ENCODE data around the gene COL4A2.

The COL4A2 gene

DNA sequence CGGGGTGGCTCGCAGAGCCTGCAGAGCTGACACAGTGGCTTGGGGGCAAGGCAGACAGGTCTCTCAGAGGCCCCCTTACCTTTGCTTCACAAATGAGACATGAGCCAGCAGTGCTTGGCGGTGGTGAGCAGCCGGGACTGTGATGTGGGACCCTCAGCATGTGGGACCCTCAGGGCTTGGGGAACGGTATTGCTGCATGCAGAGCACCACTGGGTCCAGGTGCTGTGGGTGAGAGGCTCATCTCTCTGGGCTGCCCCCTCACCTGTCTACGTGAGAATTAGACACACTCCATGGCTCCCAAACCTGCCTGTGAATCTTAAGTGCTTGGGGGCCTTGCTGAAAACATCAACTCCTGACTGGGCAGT lies 106.6 kb downstream of the COL4A2 start:
- no peak overlapping the region for H3K4me3 Mint-ChIP-seq
- DNase-seq (ENCODE audit: low spot score in 2 of 2) (no peak), ATAC-seq (no peak)
- H3K4me1 Mint-ChIP-seq: no peaks in the 10 kb centered on the region
- no peak overlapping the region for H3K27ac Mint-ChIP-seq
- no peaks in the 10 kb centered on the region for H3K36me3 Mint-ChIP-seq
- H3K9me3 Mint-ChIP-seq: no peaks in the 10 kb centered on the region

DNA sequence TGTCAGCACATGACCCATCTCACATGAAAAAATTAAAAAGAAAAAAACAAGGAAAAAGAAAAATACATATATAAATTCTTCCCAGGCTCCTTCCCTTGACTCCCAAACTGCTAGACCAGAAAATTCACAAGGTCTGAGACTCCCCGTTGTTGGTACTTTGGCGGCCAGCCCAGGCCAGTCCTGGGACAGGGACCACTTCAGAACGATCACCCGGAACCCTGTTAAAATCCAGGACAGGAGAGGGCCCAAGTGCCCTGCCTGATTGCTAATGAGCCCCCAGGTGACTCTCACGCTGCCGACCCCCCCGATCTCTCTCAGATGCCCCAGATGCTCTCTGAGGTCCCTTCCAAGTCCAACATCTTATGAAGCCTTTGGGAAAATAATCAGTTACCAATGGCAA lies 107.2 kb downstream of the COL4A2 start:
- H3K36me3 Mint-ChIP-seq: no peaks in the 10 kb centered on the region
- no peak overlapping the region for H3K27ac Mint-ChIP-seq
- ATAC-seq (no peak), DNase-seq (ENCODE audit: low spot score in 2 of 2) (no peak)
- H3K4me1 Mint-ChIP-seq: no peaks in the 10 kb centered on the region
- H3K9me3 Mint-ChIP-seq: no peaks in the 10 kb centered on the region
- H3K4me3 Mint-ChIP-seq: no peak overlapping the region

DNA sequence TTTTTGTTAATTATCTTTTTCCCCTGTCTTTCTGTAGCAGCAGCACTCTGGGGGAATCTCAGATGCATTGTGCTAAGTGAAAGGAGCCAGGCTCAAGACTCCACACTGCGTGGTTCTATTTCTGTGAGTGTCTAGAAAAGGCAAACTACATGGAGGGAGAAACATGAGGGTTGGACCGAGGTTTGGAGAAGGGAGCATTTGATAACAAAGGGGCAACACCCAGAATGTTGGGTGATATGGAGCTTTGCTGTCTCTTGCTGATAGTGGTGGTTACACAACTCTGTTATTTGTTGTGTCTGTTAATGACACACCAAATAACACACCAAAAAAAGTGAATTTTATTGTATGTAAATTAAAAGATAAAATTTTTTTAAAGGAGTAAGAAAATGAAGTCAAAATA lies 107.8 kb downstream of the COL4A2 start:
- ATAC-seq (no peak), DNase-seq (ENCODE audit: low spot score in 2 of 2) (no peak)
- Mint-ChIP-seq H3K4me1 (no peaks in the 10 kb centered on the region), H3K4me3 (no peak overlapping the region), H3K36me3 (no peaks in the 10 kb centered on the region), H3K27ac (no peak overlapping the region), H3K9me3 (no peaks in the 10 kb centered on the region)

DNA sequence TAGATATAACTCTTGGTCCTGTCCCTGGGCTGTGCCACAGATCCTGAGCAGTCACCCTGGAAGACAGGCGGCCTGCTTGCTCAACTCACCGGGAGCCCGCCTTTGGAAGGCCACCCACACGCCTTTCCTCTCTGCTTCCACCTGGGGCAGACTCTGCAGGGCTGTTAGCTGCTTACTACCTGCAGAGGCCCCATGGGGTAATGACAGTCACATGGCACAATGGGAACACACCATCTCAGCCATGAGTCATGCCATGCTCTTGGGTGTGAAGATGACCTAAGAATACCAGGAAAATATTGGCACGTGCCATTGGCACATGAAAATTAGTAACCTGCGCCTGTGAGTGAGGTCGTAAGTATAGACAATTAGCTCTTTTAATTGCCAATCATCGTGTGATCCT lies 108.6 kb downstream of the COL4A2 start:
- ATAC-seq: peak; percentile 25
- H3K9me3 Mint-ChIP-seq: no peaks in the 10 kb centered on the region
- no peak for DNase-seq (ENCODE audit: low spot score in 2 of 2)
- no peak overlapping the region for H3K27ac Mint-ChIP-seq
- H3K36me3 Mint-ChIP-seq: no peaks in the 10 kb centered on the region
- no peaks in the 10 kb centered on the region for H3K4me1 Mint-ChIP-seq
- H3K4me3 Mint-ChIP-seq: no peak overlapping the region

DNA sequence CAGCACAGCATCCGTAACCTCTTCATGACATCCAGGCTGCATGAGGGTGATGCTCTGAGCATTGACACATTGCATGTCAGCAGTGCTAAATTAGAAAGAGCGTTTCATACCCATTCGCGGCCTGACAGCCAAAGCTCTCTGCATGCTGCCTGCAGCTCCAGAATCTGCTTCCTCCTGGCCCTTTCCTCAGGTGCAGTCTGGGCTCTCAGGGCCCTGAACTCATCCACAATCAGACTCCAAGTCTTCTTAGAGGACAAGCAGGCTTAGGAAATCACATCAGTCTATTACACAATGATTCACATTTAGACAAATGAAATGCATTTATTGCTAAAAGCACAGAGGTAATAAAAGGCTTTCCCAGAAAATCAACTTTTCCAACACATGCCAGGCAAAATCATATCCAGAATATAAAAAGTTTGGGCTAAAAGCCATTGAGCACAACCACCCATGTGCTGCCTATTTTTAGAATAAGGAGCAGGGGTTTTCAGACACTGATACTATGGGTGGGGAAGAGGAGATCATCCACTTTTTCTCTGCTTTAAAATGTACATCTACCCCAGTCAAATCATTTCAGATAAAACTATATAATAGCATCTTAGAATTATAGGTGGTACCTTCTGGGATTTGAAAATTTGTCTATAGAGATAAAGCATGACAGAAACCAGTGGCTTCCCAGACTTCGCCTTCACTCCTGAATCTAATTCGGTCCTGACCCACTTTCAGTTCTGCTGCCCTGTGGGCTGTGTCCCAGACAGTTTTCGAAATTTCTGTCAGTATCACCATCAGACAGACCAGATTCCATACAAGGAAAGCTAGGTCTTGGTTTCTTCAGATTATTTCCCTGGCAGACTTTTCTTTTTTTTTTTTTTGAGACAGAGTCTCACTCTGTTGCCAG lies 109.3 kb downstream of the COL4A2 start:
- Mint-ChIP-seq H3K4me3 (no peak overlapping the region), H3K36me3 (no peaks in the 10 kb centered on the region), H3K4me1 (no peaks in the 10 kb centered on the region), H3K9me3 (no peaks in the 10 kb centered on the region), H3K27ac (no peak overlapping the region)
- no peak for DNase-seq (ENCODE audit: low spot score in 2 of 2)
- no peak for ATAC-seq

DNA sequence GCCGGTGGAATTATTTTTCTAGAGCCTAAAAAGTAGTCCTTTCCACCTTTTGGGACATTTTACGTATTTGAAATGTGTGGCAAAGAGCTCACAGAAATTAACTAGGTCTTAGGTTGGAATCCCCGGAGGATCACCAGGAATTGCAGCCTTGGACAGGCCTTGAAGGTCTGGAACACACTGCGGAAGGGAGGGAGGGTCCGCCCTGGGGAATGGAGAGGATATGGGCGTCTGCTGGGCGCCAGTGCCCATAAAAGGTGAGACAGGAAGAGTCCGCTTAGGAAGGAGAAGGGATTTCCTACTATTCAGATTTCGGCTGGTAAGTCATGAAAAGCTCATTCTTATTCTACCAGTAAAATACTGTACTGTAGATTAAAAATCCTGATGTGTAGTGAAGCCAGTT lies 111.9 kb downstream of the COL4A2 start:
- no peak overlapping the region for H3K27ac Mint-ChIP-seq
- H3K9me3 Mint-ChIP-seq: no peaks in the 10 kb centered on the region
- DNase-seq (ENCODE audit: low spot score in 2 of 2) (no peak), ATAC-seq (no peak)
- H3K4me3 Mint-ChIP-seq: no peak overlapping the region
- H3K36me3 Mint-ChIP-seq: no peaks in the 10 kb centered on the region
- H3K4me1 Mint-ChIP-seq: peaks cover 7% of the 10 kb centered on the region

DNA sequence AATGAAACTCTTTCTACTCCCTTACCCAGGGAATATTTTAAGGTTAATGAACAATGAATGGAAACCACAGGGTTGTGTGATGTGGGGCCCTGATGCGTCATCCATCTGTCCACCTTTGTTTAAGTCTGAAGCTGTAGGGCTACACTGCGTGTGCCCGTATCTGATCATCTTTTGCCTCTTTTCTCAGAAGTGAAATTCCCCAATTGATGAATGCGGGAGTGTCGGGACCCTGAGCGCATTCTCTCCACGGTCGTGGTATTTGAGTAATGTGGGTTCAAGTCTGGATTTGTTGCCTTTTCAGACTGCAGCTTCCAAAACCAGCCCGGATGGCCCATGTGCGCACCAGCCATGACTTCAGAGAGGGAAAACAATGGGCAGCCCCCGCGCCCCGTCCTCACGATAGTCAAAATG lies 112.3 kb downstream of the COL4A2 start:
- no peaks in the 10 kb centered on the region for H3K9me3 Mint-ChIP-seq
- no peak overlapping the region for H3K4me3 Mint-ChIP-seq
- no peak overlapping the region for H3K27ac Mint-ChIP-seq
- H3K4me1 Mint-ChIP-seq: peaks cover 7% of the 10 kb centered on the region
- DNase-seq (ENCODE audit: low spot score in 2 of 2) (no peak), ATAC-seq (no peak)
- H3K36me3 Mint-ChIP-seq: no peaks in the 10 kb centered on the region

DNA sequence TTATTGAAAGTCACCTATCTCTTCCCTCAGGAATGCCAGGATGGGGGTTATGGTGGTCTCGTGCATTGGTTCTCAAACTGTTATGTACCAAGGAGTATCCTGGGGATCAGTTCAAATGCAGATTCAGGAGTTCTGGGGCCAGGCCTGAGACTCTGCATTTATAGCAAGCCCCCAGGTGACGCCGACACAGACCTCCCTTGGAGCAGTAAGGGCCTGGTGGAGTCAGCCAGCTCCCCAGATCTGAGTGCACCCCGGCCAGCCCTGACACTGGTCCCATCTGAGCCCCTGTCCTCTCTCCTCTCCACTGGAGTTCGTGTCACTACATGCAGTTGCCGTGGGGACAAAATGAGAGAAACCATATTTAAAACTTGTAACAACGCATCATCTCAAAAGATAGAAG lies 112.9 kb downstream of the COL4A2 start:
- H3K4me3 Mint-ChIP-seq: no peak overlapping the region
- no peaks in the 10 kb centered on the region for H3K36me3 Mint-ChIP-seq
- ATAC-seq (no peak), DNase-seq (ENCODE audit: low spot score in 2 of 2) (no peak)
- H3K27ac Mint-ChIP-seq: no peak overlapping the region
- peaks cover 7% of the 10 kb centered on the region for H3K4me1 Mint-ChIP-seq
- H3K9me3 Mint-ChIP-seq: no peaks in the 10 kb centered on the region

DNA sequence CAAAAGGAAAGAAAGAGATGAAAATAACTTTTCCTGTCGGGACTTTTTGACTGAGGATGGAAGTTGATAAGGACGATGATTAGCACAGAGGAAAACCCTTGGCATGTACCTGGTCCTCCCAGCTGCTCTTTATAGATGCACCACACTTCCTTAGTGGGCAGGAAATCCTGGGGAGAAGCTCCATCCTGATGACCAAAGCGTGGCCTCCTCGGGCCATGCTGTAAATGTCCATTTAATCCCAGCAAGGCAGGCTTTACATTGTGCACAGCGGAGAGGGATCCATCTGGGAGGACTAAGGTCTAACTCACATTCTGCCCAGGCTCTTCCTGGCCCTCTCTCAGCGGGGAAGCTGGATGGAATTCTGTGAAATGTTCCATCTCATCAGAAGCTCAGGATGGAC lies 113.5 kb downstream of the COL4A2 start:
- no peak for ATAC-seq
- H3K4me3 Mint-ChIP-seq: no peak overlapping the region
- H3K9me3 Mint-ChIP-seq: no peaks in the 10 kb centered on the region
- no peaks in the 10 kb centered on the region for H3K36me3 Mint-ChIP-seq
- H3K27ac Mint-ChIP-seq: no peak overlapping the region
- H3K4me1 Mint-ChIP-seq: peaks cover 7% of the 10 kb centered on the region
- DNase-seq (ENCODE audit: low spot score in 2 of 2): no peak

DNA sequence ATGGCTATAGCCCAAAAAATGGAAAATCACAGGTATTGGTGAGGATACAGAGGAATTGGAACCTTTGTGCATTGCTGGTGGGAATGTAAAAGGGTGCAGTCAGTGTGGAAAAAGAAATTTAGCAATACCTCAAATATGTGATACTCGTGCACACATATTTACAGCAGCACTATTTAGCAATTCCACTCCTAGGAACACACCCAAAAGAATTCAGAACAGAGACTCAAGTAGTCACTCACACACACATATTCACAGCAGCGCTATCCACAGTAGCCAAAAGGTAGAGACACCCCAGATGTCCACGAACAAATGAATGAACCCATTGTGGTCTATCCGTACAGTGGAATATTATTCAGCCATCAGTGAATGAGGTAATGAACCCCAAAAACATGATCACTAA lies 114.0 kb downstream of the COL4A2 start:
- no peaks in the 10 kb centered on the region for H3K9me3 Mint-ChIP-seq
- H3K4me1 Mint-ChIP-seq: peaks cover 7% of the 10 kb centered on the region
- H3K36me3 Mint-ChIP-seq: no peaks in the 10 kb centered on the region
- no peak for ATAC-seq
- no peak for DNase-seq (ENCODE audit: low spot score in 2 of 2)
- H3K27ac Mint-ChIP-seq: no peak overlapping the region
- no peak overlapping the region for H3K4me3 Mint-ChIP-seq

DNA sequence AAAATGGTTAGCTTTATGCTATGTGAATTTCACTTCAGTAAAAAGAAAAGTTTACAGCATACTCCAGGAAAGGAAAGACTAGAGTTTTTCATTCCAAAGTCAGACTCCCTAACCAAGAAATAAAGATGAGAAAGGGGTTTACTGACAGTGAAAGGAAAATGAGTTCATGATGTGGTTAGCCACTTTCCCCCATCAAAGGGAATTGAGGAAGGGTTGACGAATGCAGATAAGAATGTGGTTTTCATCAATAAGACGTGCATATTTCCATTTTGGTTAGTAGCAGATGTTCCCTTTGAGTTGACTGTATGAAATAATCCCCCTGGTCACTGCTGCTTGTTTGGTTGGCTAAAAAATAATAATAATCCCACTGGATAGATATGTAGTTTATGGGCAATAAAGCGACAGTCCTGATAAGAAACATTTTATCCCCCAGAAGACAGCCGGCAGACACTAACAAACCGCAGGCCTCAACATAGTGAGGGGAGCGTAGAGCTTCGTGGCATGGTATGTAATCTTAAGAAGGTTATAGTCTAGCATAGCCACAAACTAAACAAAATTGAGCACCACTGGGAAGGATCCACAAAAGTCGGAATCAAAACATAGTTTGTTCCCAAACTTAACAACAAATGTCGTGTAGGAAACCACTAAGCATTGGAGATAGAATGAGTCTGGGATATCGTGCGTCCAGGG lies 114.8 kb downstream of the COL4A2 start:
- H3K4me1 Mint-ChIP-seq: peaks cover 7% of the 10 kb centered on the region
- no peak for ATAC-seq
- H3K9me3 Mint-ChIP-seq: no peaks in the 10 kb centered on the region
- DNase-seq (ENCODE audit: low spot score in 2 of 2): no peak
- no peak overlapping the region for H3K27ac Mint-ChIP-seq
- H3K4me3 Mint-ChIP-seq: no peak overlapping the region
- no peaks in the 10 kb centered on the region for H3K36me3 Mint-ChIP-seq

DNA sequence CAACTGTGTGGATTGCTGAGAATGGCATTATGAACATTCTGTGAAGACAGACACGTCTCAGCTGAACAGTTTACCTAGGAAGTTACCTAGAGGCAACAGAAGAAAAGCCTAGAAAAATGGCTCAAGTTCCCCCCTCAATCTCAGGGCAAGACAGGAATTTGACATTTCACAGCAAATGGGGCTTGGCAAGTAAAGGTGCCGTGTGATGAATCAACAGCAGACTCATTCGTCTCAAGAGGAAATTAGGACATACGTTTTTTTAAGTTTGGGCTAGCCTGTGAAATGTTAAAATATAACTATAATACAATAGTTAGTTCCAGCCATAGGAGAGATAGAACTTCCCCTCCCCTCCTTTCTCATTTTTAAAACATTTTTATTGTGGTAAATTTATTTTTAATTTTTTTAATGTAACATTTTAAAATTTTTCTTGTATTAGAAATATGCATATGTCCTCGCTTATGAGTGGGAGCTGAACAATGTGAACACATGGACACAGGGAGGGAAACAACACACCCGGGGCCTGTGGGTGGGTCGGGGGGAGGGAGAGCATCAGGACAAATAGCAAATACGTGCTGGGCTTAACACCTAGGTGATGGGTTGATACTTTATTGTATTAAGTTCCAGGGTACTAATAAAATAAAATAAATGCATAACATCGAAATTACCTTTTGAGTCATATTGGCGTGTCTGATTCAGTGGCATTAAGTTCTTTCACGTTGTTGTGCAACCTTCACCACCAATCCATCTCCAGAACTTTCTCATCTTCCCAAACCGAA lies 116.0 kb downstream of the COL4A2 start:
- no peak overlapping the region for H3K4me3 Mint-ChIP-seq
- H3K4me1 Mint-ChIP-seq: peaks cover 7% of the 10 kb centered on the region
- H3K36me3 Mint-ChIP-seq: no peaks in the 10 kb centered on the region
- H3K9me3 Mint-ChIP-seq: no peaks in the 10 kb centered on the region
- ATAC-seq: no peak
- no peak for DNase-seq (ENCODE audit: low spot score in 2 of 2)
- no peak overlapping the region for H3K27ac Mint-ChIP-seq

DNA sequence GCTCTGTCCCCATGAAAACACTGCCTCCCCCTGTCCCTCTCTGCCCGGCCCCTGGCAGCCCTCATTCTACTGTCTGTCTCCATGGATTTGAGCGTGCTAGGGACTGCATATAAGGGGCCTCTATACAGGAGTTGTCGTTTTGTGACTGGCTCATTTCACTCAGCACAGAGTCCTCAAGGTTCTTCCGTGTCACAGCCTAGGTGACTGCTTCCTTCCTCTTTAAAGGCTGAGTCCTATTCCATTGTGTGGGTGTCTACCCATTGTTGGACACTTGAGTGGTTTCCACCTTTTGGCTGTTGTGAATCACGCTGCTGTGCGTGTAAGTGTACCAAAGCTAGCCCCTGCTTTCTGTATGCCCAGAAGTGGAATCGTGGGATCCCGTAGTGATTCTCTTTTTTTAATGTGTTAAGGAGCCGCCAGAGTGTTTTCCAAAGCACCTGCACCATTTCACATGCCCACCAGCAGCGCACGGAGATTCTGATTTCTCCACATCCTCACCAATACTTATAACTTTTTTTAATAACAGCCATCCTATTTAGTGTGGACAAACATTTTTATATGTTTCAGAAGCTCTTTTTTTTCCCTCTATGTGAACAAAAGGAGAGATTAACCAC lies 116.7 kb downstream of the COL4A2 start:
- no peak for DNase-seq (ENCODE audit: low spot score in 2 of 2)
- H3K36me3 Mint-ChIP-seq: no peaks in the 10 kb centered on the region
- no peaks in the 10 kb centered on the region for H3K9me3 Mint-ChIP-seq
- no peak overlapping the region for H3K4me3 Mint-ChIP-seq
- H3K4me1 Mint-ChIP-seq: peaks cover 7% of the 10 kb centered on the region
- no peak overlapping the region for H3K27ac Mint-ChIP-seq
- ATAC-seq: no peak

DNA sequence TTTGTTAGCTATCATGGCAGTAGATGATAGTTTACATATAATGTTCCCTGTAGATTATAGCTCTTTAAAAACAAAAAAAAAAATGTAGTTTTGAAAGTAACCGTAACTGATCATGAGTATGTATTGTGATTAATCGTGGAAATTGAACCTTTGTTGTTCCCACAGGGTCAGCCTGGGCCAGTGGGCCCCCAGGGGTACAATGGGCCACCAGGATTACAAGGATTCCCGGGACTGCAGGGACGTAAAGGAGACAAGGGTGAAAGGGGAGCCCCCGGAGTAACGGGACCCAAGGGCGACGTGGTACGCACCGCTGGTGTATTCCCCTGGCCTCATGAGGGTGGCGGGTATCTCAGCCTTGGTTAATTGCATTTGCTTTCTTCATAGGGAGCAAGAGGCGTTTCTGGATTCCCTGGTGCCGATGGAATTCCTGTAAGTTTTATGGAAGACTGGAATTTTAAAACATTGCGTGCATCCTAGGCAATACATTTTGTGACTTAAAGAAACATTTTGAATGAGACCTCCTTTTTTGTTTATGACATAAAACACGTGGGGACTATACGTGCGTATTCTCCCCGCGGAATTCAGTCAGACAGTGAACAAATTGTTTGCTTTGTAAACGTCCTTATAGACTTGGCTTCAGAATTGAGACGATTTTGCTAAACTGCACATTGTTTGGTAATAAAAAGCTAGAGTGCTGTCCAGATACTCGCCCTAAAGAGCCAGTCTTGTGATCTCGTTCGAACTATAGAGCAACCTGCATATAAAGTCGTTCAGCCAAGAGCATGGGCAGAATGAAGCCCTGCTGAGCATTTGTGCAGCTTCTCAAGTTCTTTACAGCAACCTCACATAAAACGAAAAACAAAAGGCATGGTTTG lies 117.7 kb downstream of the COL4A2 start:
- no peaks in the 10 kb centered on the region for H3K9me3 Mint-ChIP-seq
- H3K36me3 Mint-ChIP-seq: no peaks in the 10 kb centered on the region

DNA sequence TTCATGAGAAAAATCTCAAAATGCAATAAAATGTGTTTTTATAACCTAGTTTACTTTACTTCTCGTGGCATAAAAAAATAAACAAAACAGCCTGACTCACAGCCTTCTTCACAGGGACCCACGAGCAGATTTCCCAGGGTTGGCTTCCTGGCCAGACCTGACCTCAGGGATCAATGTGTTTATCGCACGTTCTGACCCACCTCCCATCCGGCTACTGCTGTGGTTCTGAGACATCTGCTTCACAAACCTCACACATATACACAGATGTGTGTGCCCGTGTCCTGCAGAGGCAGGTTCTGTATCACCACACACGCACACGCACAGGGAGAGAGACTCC lies 118.3 kb downstream of the COL4A2 start:
- Mint-ChIP-seq H3K4me3 (no peak overlapping the region), H3K36me3 (no peaks in the 10 kb centered on the region), H3K27ac (no peak overlapping the region), H3K9me3 (no peaks in the 10 kb centered on the region), H3K4me1 (peaks cover 7% of the 10 kb centered on the region)
- ATAC-seq: no peak
- DNase-seq (ENCODE audit: low spot score in 2 of 2): no peak

More for the DNA sequence above, 117.7 kb downstream of the COL4A2 start:
- DNase-seq (ENCODE audit: low spot score in 2 of 2): no peak
- Mint-ChIP-seq H3K4me1 (peaks cover 7% of the 10 kb centered on the region), H3K4me3 (no peak overlapping the region), H3K27ac (no peak overlapping the region)
- ATAC-seq: no peak

All from stimulated activated effector memory CD8-positive, alpha-beta T cell treated with anti-CD3 and anti-CD28 coated beads, Interleukin-12 subunit alpha, Interleukin-12 subunit beta, amount 100 ng/mL, for 72 hours (primary cell).